Measurements from ENCODE around the gene MSANTD4. TPM values are rescaled to one million over a fixed set of nuclear protein-coding genes. Genes with fewer than 3 reads are reported as not detected.

The MSANTD4 gene
- total RNA-seq, 1 experiment from 2014 or later, result 18.0 TPM

GRCh38 chr11:105986554-105986953 is 35.5 kb downstream of the MSANTD4 start:
- H3K4me3 ChIP-seq (ENCODE audit: low read length), result no peak overlapping the region
- POLR2A ChIA-PET (ENCODE audit: unreplicated experiment), result no interaction called here
- intact Hi-C loops (cut with micrococcal nuclease), result no loop called here
- no peaks in the 10 kb centered on the region for H4K20me1 ChIP-seq (ENCODE audit: low read length)
- H3K79me2 ChIP-seq (ENCODE audit: low read length), result no peaks in the 10 kb centered on the region
- TF ChIP-seq CTCF (conservative IDR thresholded peaks at IDR 0.05; ENCODE audit: low read depth, low read length) (no peak), EZH2 (IDR thresholded peaks at IDR 0.05; ENCODE audit: low read length, unreplicated experiment) (no peak), EZH2phosphoT487 (IDR thresholded peaks at IDR 0.05; ENCODE audit: borderline replicate concordance, low read length) (no peak)
- CTCF ChIA-PET, result no interaction called here
- BruUV-seq (replicated peaks), result no TSS peak
- H3K27me3 ChIP-seq (ENCODE audit: low read length), result no peaks in the 10 kb centered on the region
- no peak for ATAC-seq
- H3K4me2 ChIP-seq (ENCODE audit: low read length), result no peak overlapping the region
- no peaks in the 10 kb centered on the region for H3F3A ChIP-seq (ENCODE audit: low read length, unreplicated experiment)
- no peaks in the 10 kb centered on the region for H3K9me3 ChIP-seq (ENCODE audit: low read length)
- H2AFZ ChIP-seq (ENCODE audit: low read length), result no peak overlapping the region
- H3K4me1 ChIP-seq (ENCODE audit: insufficient read depth, low read length), result no peaks in the 10 kb centered on the region
- no peak overlapping the region for H3K27ac ChIP-seq (ENCODE audit: low read length)
- DNase-seq, result no peak
- no peaks in the 10 kb centered on the region for H3K36me3 ChIP-seq (ENCODE audit: low read depth, low read length)
- H3K9me2 ChIP-seq (replicated peaks; ENCODE audit: low read length), result no peaks in the 10 kb centered on the region
- H3K9ac ChIP-seq (ENCODE audit: low read length), result no peak overlapping the region

- no peaks in the 10 kb centered on the region for H4K20me1 ChIP-seq (ENCODE audit: low read length)
- no peaks in the 10 kb centered on the region for H3K9me2 ChIP-seq (replicated peaks; ENCODE audit: low read length)
- ATAC-seq (no peak), DNase-seq (no peak)
- intact Hi-C loops (cut with micrococcal nuclease), result no loop called here
- TF ChIP-seq CTCF (conservative IDR thresholded peaks at IDR 0.05; ENCODE audit: low read depth, low read length) (no peak), EZH2phosphoT487 (IDR thresholded peaks at IDR 0.05; ENCODE audit: borderline replicate concordance, low read length) (no peak), EZH2 (IDR thresholded peaks at IDR 0.05; ENCODE audit: low read length, unreplicated experiment) (no peak)
- H2AFZ ChIP-seq (ENCODE audit: low read length), result no peak overlapping the region
- H3K4me2 ChIP-seq (ENCODE audit: low read length), result no peak overlapping the region
- no peak overlapping the region for H3K27ac ChIP-seq (ENCODE audit: low read length)
- H3K27me3 ChIP-seq (ENCODE audit: low read length), result no peaks in the 10 kb centered on the region
- no peak overlapping the region for H3K4me3 ChIP-seq (ENCODE audit: low read length)
- H3K9ac ChIP-seq (ENCODE audit: low read length), result no peak overlapping the region
- H3K9me3 ChIP-seq (ENCODE audit: low read length), result no peaks in the 10 kb centered on the region
- no peaks in the 10 kb centered on the region for H3F3A ChIP-seq (ENCODE audit: low read length, unreplicated experiment)
- H3K4me1 ChIP-seq (ENCODE audit: insufficient read depth, low read length), result no peaks in the 10 kb centered on the region
- ChIA-PET POLR2A (ENCODE audit: unreplicated experiment) (no interaction called here), CTCF (no interaction called here)
- H3K36me3 ChIP-seq (ENCODE audit: low read depth, low read length), result no peaks in the 10 kb centered on the region
- no TSS peak for BruUV-seq (replicated peaks)
- no peaks in the 10 kb centered on the region for H3K79me2 ChIP-seq (ENCODE audit: low read length)
Observed at GRCh38 chr11:105979997-105980703, 41.9 kb downstream of the MSANTD4 start.

DNA sequence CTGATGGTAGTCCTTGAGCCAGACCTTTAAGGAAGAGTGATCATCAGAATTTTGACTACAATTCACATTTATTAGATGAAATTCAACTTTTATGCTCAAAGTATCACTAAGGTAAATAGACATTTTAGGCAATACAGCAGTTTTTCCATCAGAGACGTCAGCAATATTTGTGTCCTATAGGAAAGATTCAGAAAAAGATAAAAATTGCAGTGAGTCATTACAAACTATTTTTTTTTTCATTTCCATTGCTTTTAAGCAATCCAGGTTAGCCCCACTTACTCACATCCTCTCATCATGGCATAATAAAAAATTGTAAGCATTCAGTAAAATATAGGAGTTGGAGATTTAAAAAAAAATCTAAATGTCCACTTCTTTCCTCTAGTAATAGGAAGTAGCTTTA is 46.9 kb downstream of the MSANTD4 start:
- Histone ChIP-seq H3K9ac (ENCODE audit: low read length) (no peak overlapping the region), H4K20me1 (ENCODE audit: low read length) (no peaks in the 10 kb centered on the region), H3K36me3 (ENCODE audit: low read depth, low read length) (no peaks in the 10 kb centered on the region), H3K4me2 (ENCODE audit: low read length) (no peak overlapping the region), H3K4me3 (ENCODE audit: low read length) (no peak overlapping the region), H3F3A (ENCODE audit: low read length, unreplicated experiment) (no peaks in the 10 kb centered on the region), H3K9me2 (replicated peaks; ENCODE audit: low read length) (no peaks in the 10 kb centered on the region), H3K27me3 (ENCODE audit: low read length) (no peaks in the 10 kb centered on the region), H3K79me2 (ENCODE audit: low read length) (no peaks in the 10 kb centered on the region), H3K4me1 (ENCODE audit: insufficient read depth, low read length) (no peaks in the 10 kb centered on the region), H2AFZ (ENCODE audit: low read length) (no peak overlapping the region), H3K27ac (ENCODE audit: low read length) (no peak overlapping the region), H3K9me3 (ENCODE audit: low read length) (no peaks in the 10 kb centered on the region)
- peak; percentile 27; the same call in 1 of the 2 replicates for ATAC-seq
- TF ChIP-seq EZH2phosphoT487 (IDR thresholded peaks at IDR 0.05; ENCODE audit: borderline replicate concordance, low read length) (no peak), EZH2 (IDR thresholded peaks at IDR 0.05; ENCODE audit: low read length, unreplicated experiment) (no peak), CTCF (conservative IDR thresholded peaks at IDR 0.05; ENCODE audit: low read depth, low read length) (no peak)
- POLR2A ChIA-PET (ENCODE audit: unreplicated experiment), result no interaction called here
- peak; percentile 18 for DNase-seq
- no TSS peak for BruUV-seq (replicated peaks)
- intact Hi-C loops (cut with micrococcal nuclease), result no loop called here
- CTCF ChIA-PET, result no interaction called here
